ENCODE measurements around the gene RYR3. TPM values are rescaled to one million over a fixed set of nuclear protein-coding genes. Genes with fewer than 3 reads are reported as not detected.

Gene RYR3
- total and polyA plus RNA-seq, 10 of the 15 experiments (the other 5 are each of a cell fraction or from before 2014, with no cell fraction given): under 0.01 to 0.44 (median 0.16) TPM; not detected in 5

GRCh38 chr15:33378866-33379480 lies 68.2 kb downstream of the RYR3 start:
- no peak overlapping the region for H3K9ac ChIP-seq (ENCODE audit: control insufficient read depth, insufficient read depth, low read length)
- no peak overlapping the region for H3K4me2 ChIP-seq (ENCODE audit: control insufficient read depth, insufficient read depth)
- TF ChIP-seq EED (IDR thresholded peaks at IDR 0.05; ENCODE audit: low read depth): no peak
- TF ChIP-seq NFXL1 (IDR thresholded peaks at IDR 0.05; ENCODE audit: borderline replicate concordance): no peak
- no peak for TF ChIP-seq RAD21 (IDR thresholded peaks at IDR 0.05; ENCODE audit: insufficient read depth, low read depth, low read length)
- no peak for TF ChIP-seq MEF2B (IDR thresholded peaks at IDR 0.05; ENCODE audit: partially characterized antibody, poor library complexity, severe bottlenecking)
- no peak for TF ChIP-seq BMI1 (IDR thresholded peaks at IDR 0.05; ENCODE audit: borderline replicate concordance)
- TF ChIP-seq HCFC1 (IDR thresholded peaks at IDR 0.05; ENCODE audit: low read length): no peak
- TF ChIP-seq, protein P1, sequence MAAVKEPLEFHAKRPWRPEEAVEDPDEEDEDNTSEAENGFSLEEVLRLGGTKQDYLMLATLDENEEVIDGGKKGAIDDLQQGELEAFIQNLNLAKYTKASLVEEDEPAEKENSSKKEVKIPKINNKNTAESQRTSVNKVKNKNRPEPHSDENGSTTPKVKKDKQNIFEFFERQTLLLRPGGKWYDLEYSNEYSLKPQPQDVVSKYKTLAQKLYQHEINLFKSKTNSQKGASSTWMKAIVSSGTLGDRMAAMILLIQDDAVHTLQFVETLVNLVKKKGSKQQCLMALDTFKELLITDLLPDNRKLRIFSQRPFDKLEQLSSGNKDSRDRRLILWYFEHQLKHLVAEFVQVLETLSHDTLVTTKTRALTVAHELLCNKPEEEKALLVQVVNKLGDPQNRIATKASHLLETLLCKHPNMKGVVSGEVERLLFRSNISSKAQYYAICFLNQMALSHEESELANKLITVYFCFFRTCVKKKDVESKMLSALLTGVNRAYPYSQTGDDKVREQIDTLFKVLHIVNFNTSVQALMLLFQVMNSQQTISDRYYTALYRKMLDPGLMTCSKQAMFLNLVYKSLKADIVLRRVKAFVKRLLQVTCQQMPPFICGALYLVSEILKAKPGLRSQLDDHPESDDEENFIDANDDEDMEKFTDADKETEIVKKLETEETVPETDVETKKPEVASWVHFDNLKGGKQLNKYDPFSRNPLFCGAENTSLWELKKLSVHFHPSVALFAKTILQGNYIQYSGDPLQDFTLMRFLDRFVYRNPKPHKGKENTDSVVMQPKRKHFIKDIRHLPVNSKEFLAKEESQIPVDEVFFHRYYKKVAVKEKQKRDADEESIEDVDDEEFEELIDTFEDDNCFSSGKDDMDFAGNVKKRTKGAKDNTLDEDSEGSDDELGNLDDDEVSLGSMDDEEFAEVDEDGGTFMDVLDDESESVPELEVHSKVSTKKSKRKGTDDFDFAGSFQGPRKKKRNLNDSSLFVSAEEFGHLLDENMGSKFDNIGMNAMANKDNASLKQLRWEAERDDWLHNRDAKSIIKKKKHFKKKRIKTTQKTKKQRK (IDR thresholded peaks at IDR 0.05; ENCODE audit: low read depth, low read length): no peak
- SMC1A ChIA-PET (ENCODE audit: uncharacterized antibody, unreplicated experiment): interaction anchor here (0.6 kb wide), 1 partner anchor 66 kb away, joined by 3 read pairs; no protein-coding TSS in a partner anchor
- H3K4me1 ChIP-seq (ENCODE audit: control insufficient read depth, insufficient read depth, low read length): no peaks in the 10 kb centered on the region
- 41% methylated on average over 2 of the region's 2 CpGs for WGBS (ENCODE audit: insufficient coverage, insufficient replicate concordance, low lambda C conversion rate, missing lambda C conversion rate)
- in situ Hi-C loops (cut with MboI): no loop called here
- no peaks in the 10 kb centered on the region for H3K36me3 ChIP-seq (ENCODE audit: control insufficient read depth in 2 of 2, insufficient read depth in 2 of 2, low read length in 1 of 2)
- intact Hi-C loops (cut with micrococcal nuclease; ENCODE audit: unreplicated experiment): no loop called here
- H3K27ac ChIP-seq (ENCODE audit: control insufficient read depth, insufficient read depth): no peak overlapping the region
- POLR2A ChIA-PET: no interaction called here
- RAD21 ChIA-PET (ENCODE audit: unreplicated experiment): no interaction called here
- no TSS peak for BruUV-seq (replicated peaks)
- no peak overlapping the region for H3K4me3 ChIP-seq
- ATAC-seq: no peak
- H2AFZ ChIP-seq (ENCODE audit: control insufficient read depth, low read depth, low read length): no peak overlapping the region
- DNase-seq (ENCODE audit: low read depth, low spot score): no peak
- peaks cover 0 to 2% of the 10 kb centered on the region in 2 experiments; a peak in 1 of 4 replicates for H3K27me3 ChIP-seq (replicated peaks in 1 of 2; ENCODE audit: control insufficient read depth in 2 of 2, insufficient read depth in 2 of 2, low read length in 1 of 2)
- H3K9me3 ChIP-seq (replicated peaks; ENCODE audit: control insufficient read depth, insufficient read depth, low read length): no peaks in the 10 kb centered on the region
- H3K79me2 ChIP-seq (ENCODE audit: control insufficient read depth, insufficient read depth, low read length): no peaks in the 10 kb centered on the region
- CTCF ChIA-PET: no interaction called here
- no peaks in the 10 kb centered on the region for H4K20me1 ChIP-seq (ENCODE audit: control insufficient read depth, insufficient read depth)
- FAIRE-seq: no peak
